H9 (cell line): Measurements from ENCODE around the gene VCP. TPM values are rescaled to one million over a fixed set of nuclear protein-coding genes. Genes with fewer than 3 reads are reported as not detected.

ENCODE experiments used
- DNase-seq: peaks from one replicate; pipeline ENCODE4 v3.0.0-alpha.2; 2017
- H2AFZ ChIP-seq: one replicate; pipeline ENCODE4 v1.6.1; 2013; ENCODE audit warnings: mild to moderate bottlenecking, low read length, control low read depth, moderate library complexity
- H2AK5ac ChIP-seq: 2 replicates; pipeline ENCODE4 v1.6.1; 2013; ENCODE audit warnings: low read length, control low read depth, mixed read lengths; ENCODE audit not compliant: insufficient read length
- H2BK120ac ChIP-seq: one replicate; pipeline ENCODE4 v1.6.1; 2013; ENCODE audit warnings: low read depth, mild to moderate bottlenecking, low read length, control low read depth, inconsistent platforms; ENCODE audit not compliant: poor library complexity, severe bottlenecking
- H2BK12ac ChIP-seq: 2 replicates; pipeline ENCODE4 v1.6.1; 2013; ENCODE audit warnings: low read length, control low read depth, mixed read lengths, low read depth; ENCODE audit not compliant: insufficient read length
- H2BK15ac ChIP-seq: 2 replicates; pipeline ENCODE4 v1.6.1; 2013; ENCODE audit warnings: low read depth, low read length, control low read depth
- H2BK20ac ChIP-seq: one replicate; pipeline ENCODE4 v1.6.1; 2013; ENCODE audit warnings: low read depth, mild to moderate bottlenecking, low read length, control low read depth, inconsistent platforms; ENCODE audit not compliant: poor library complexity, severe bottlenecking
- H2BK5ac ChIP-seq: 2 replicates; pipeline ENCODE4 v1.6.1; 2013; ENCODE audit warnings: low read length, control low read depth, mixed read lengths; ENCODE audit not compliant: insufficient read length
- H3K14ac ChIP-seq: 2 replicates; pipeline ENCODE4 v1.6.1; 2013; ENCODE audit warnings: low read length, control low read depth; ENCODE audit not compliant: insufficient read depth
- H3K18ac ChIP-seq: 2 replicates; pipeline ENCODE4 v1.6.1; 2013; ENCODE audit warnings: low read depth, mild to moderate bottlenecking, mixed read lengths, low read length, control low read depth; ENCODE audit not compliant: insufficient read length
- H3K23ac ChIP-seq: 2 replicates; pipeline ENCODE4 v1.6.1; 2013; ENCODE audit warnings: low read length, control low read depth, mixed read lengths, low read depth; ENCODE audit not compliant: insufficient read length
- H3K23me2 ChIP-seq: 2 replicates; pipeline ENCODE4 v1.6.1; 2013; ENCODE audit warnings: low read depth, mild to moderate bottlenecking, mixed read lengths, low read length, control low read depth; ENCODE audit not compliant: insufficient read length, poor library complexity, severe bottlenecking
- H3K27ac ChIP-seq: 2 replicates; pipeline ENCODE4 v1.5.1; 2013; ENCODE audit warnings: low read length, control low read depth, mixed read lengths, low read depth; ENCODE audit not compliant: insufficient read length
- H3K27me3 ChIP-seq: 2 replicates; pipeline ENCODE4 v1.6.1; 2013; ENCODE audit warnings: low read length, control low read depth, inconsistent platforms; ENCODE audit not compliant: insufficient read depth
- H3K4ac ChIP-seq: 2 replicates; pipeline ENCODE4 v1.6.1; 2013; ENCODE audit warnings: low read depth, mild to moderate bottlenecking, control low read depth, inconsistent platforms, low read length, moderate library complexity
- H3K4me1 ChIP-seq: 2 replicates; pipeline ENCODE4 v1.6.1; 2013; ENCODE audit warnings: low read length, control low read depth, inconsistent platforms; ENCODE audit not compliant: insufficient read depth
- H3K4me2 ChIP-seq: 2 replicates; pipeline ENCODE4 v1.6.1; 2013; ENCODE audit warnings: low read length, control low read depth, mixed read lengths; ENCODE audit not compliant: insufficient read length, insufficient read depth
- H3K56ac ChIP-seq: 2 replicates; pipeline ENCODE4 v1.6.1; 2013; ENCODE audit warnings: low read depth, mild to moderate bottlenecking, mixed read lengths, low read length, control low read depth; ENCODE audit not compliant: insufficient read length
- H3K79me1 ChIP-seq: 2 replicates; pipeline ENCODE4 v1.6.1; 2013; ENCODE audit warnings: low read depth, mild to moderate bottlenecking, moderate library complexity, low read length, control low read depth, inconsistent platforms; ENCODE audit not compliant: insufficient read depth, poor library complexity, severe bottlenecking
- H3K79me2 ChIP-seq: 2 replicates; pipeline ENCODE4 v1.6.1; 2013; ENCODE audit warnings: low read length, control low read depth, inconsistent platforms; ENCODE audit not compliant: insufficient read depth
- H3K9ac ChIP-seq: 2 replicates; pipeline ENCODE4 v1.6.1; 2013; ENCODE audit warnings: low read length, control low read depth, mixed read lengths; ENCODE audit not compliant: insufficient read length; ENCODE audit errors: extremely low read depth
- H3K9me3 ChIP-seq: one replicate; pipeline ENCODE4 v1.6.1; 2013; ENCODE audit warnings: low read depth, low read length, inconsistent platforms; ENCODE audit not compliant: control insufficient read depth
- H3T11ph ChIP-seq: one replicate; pipeline ENCODE4 v1.6.1; 2013; ENCODE audit warnings: mild to moderate bottlenecking, low read length, control low read depth, inconsistent platforms
- H4K20me1 ChIP-seq: one replicate; pipeline ENCODE4 v1.6.1; 2013; ENCODE audit not compliant: control insufficient read depth, insufficient read length, insufficient read depth
- H4K5ac ChIP-seq: 2 replicates; pipeline ENCODE4 v1.6.1; 2013; ENCODE audit warnings: low read depth, mild to moderate bottlenecking, mixed read lengths, low read length, control low read depth; ENCODE audit not compliant: insufficient read length
- H4K8ac ChIP-seq: replicated peaks from 2 replicates; pipeline ENCODE4 v1.6.1; 2013; ENCODE audit warnings: low read length, control low read depth, mixed read lengths, low read depth; ENCODE audit not compliant: insufficient read length
- H4K91ac ChIP-seq: 2 replicates; pipeline ENCODE4 v1.6.1; 2013; ENCODE audit warnings: low read depth, mild to moderate bottlenecking, moderate library complexity, mixed read lengths, low read length, control low read depth; ENCODE audit not compliant: insufficient read length
- H3K27ac Mint-ChIP-seq, 3 experiments: 2 replicates in 2 of 3; 3 replicates in 1 of 3; pipeline ENCODE4 v1.8.0; 2020 to 2021; ENCODE audit warnings: mixed read lengths in 3 of 3, mild to moderate bottlenecking in 1 of 3, moderate library complexity in 1 of 3
- H3K27me3 Mint-ChIP-seq: 2 replicates; pipeline ENCODE4 v1.8.0; 2021; ENCODE audit warnings: low read depth, mild to moderate bottlenecking, moderate library complexity, mixed read lengths
- H3K36me3 Mint-ChIP-seq, 3 experiments: 2 replicates in 2 of 3; 3 replicates in 1 of 3; pipeline ENCODE4 v1.8.0; 2020 to 2021; ENCODE audit warnings: low read depth in 3 of 3, mixed read lengths in 3 of 3; ENCODE audit not compliant: insufficient read depth in 1 of 3
- H3K4me1 Mint-ChIP-seq, 2 experiments: 2 replicates each; pipeline ENCODE4 v1.8.0; 2020; ENCODE audit warnings: mixed read lengths in 2 of 2
- H3K4me3 Mint-ChIP-seq, 2 experiments: 2 replicates in 1 of 2; 3 replicates in 1 of 2; pipeline ENCODE4 v1.8.0; 2020 to 2021; ENCODE audit warnings: mild to moderate bottlenecking in 2 of 2, mixed read lengths in 2 of 2, moderate library complexity in 1 of 2
- H3K9me3 Mint-ChIP-seq, 2 experiments: 2 replicates in 1 of 2; 3 replicates in 1 of 2; pipeline ENCODE4 v1.8.0; 2020; ENCODE audit warnings: mild to moderate bottlenecking in 2 of 2, mixed read lengths in 2 of 2, moderate library complexity in 1 of 2
- CTCF ChIP-seq: fragments of 200-600 bp; sonication (generic); conservative IDR thresholded peaks from 3 replicates; pipeline ENCODE4 v1.8.0; 2021; ENCODE audit warnings: antibody characterized with exemption, mild to moderate bottlenecking
- WGBS: extraction: QIAGEN DNeasy Blood & Tissue Kit; methylation state at CpG from one replicate; pipeline ENCODE4 v1.1.7; 2013; ENCODE audit warnings: missing lambda C conversion rate, low lambda C conversion rate, mixed read lengths; ENCODE audit not compliant: insufficient read length; ENCODE audit errors: extremely low coverage; 5-methylcytosine and 5-hydroxymethylcytosine counted together
- total RNA-seq: library from RNA; stranded (reverse); gene quantifications from 2 replicates; pipeline ENCODE4 v1.2.1, GENCODE V29; 2021

VCP gene
- total RNA-seq, 1 experiment from 2014 or later, result 407 TPM

GRCh38 chr9:35029852-35030251, 42.6 kb downstream of the VCP start:
- H3K4me1 Mint-ChIP-seq, result peaks cover 30 to 31% of the 10 kb centered on the region in 2 experiments
- H3K27me3 ChIP-seq, result no peaks in the 10 kb centered on the region
- peaks cover 17 to 33% (median 28%) of the 10 kb centered on the region in 3 experiments for H3K36me3 Mint-ChIP-seq
- no peaks in the 10 kb centered on the region for H3K23me2 ChIP-seq
- WGBS, result no CpG with 5 or more reads among the region's 2 CpGs
- H4K91ac ChIP-seq, result no peak overlapping the region
- H3K79me1 ChIP-seq, result no peaks in the 10 kb centered on the region
- H2BK20ac ChIP-seq, result no peak overlapping the region
- H3K4me1 ChIP-seq, result no peaks in the 10 kb centered on the region; the same call in 1 of the 2 replicates
- peaks cover 23 to 25% of the 10 kb centered on the region in 2 experiments; a peak in 4 of 5 replicates for H3K9me3 Mint-ChIP-seq
- H3K14ac ChIP-seq, result no peak overlapping the region
- no peak overlapping the region for H2AFZ ChIP-seq
- H4K8ac ChIP-seq, result no peak overlapping the region
- no peaks in the 10 kb centered on the region for H3K79me2 ChIP-seq
- H3K9me3 ChIP-seq, result peaks cover 20% of the 10 kb centered on the region
- H3K27ac ChIP-seq, result no peak overlapping the region
- no peak overlapping the region for H3K18ac ChIP-seq
- no peak overlapping the region for H2BK5ac ChIP-seq
- H2BK120ac ChIP-seq, result no peak overlapping the region
- H2AK5ac ChIP-seq, result no peak overlapping the region
- no peak for DNase-seq
- no peak overlapping the region for H2BK15ac ChIP-seq
- H3K4me3 Mint-ChIP-seq, result no peak overlapping the region
- H4K20me1 ChIP-seq, result no peaks in the 10 kb centered on the region
- H3K27ac Mint-ChIP-seq, result no peak overlapping the region; a peak in 1 of 7 replicates
- H4K5ac ChIP-seq, result no peak overlapping the region
- no peak for TF ChIP-seq CTCF
- H3K9ac ChIP-seq, result no peak overlapping the region
- H3K4me2 ChIP-seq, result no peak overlapping the region
- H3T11ph ChIP-seq, result no peak overlapping the region
- H3K27me3 Mint-ChIP-seq, result no peaks in the 10 kb centered on the region
- no peak overlapping the region for H3K56ac ChIP-seq
- no peak overlapping the region for H3K4ac ChIP-seq
- H3K23ac ChIP-seq, result no peak overlapping the region
- H2BK12ac ChIP-seq, result no peak overlapping the region
